ENCODE data around the gene DOCK2.

DNA sequence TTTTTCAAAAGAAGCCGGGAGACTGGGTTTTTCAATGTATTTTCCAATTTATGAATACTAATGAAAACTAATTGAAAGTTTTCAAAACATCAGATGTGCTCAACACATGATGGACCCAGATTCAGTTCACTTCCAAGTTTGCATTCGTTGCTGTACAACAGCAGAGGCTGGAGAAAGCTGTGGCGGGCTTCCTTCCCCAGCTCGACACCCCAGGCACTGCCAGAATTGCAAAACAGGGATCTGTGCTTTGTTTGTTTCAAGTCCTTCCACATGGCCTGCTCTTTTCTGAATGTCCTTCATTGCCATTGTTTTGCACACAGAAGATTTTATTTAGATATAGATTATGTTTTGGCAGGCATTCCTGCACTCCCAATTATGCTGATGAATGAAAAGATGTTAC lies 373.5 kb downstream of the DOCK2 start:
- TF ChIP-seq EZH2 (IDR thresholded peaks at IDR 0.05; ENCODE audit: low read length, unreplicated experiment) (no peak), CTCF (conservative IDR thresholded peaks at IDR 0.05; ENCODE audit: low read depth, low read length) (no peak), EZH2phosphoT487 (IDR thresholded peaks at IDR 0.05; ENCODE audit: borderline replicate concordance, low read length) (no peak)

Data from PC-3 (cell line).